ENCODE data around the gene SHC3. TPM values are rescaled to one million over a fixed set of nuclear protein-coding genes. Genes with fewer than 3 reads are reported as not detected.

Gene SHC3
- total RNA-seq, 1 donor from 2014 or later: 17.7 TPM

- no peaks in the 10 kb centered on the region for H3K9me3 Mint-ChIP-seq
- TF ChIP-seq CTCF (conservative IDR thresholded peaks at IDR 0.05): no peak
- H3K27me3 Mint-ChIP-seq (ENCODE audit: low read depth): peaks cover 64% of the 10 kb centered on the region
- no peak overlapping the region for H3K27ac Mint-ChIP-seq (ENCODE audit: unreplicated experiment)
- H3K4me1 Mint-ChIP-seq: peaks cover 34% of the 10 kb centered on the region
- no peak overlapping the region for H3K4me3 Mint-ChIP-seq
- peaks cover 5% of the 10 kb centered on the region for H3K36me3 Mint-ChIP-seq (ENCODE audit: low read depth)
- no peak for DNase-seq (ENCODE audit: low read depth, low spot score)
Observed at GRCh38 chr9:88998911-88999310, 179.7 kb downstream of the SHC3 start.

- DNase-seq (ENCODE audit: low read depth, low spot score): no peak
- Mint-ChIP-seq H3K4me1 (peaks cover 34% of the 10 kb centered on the region), H3K36me3 (ENCODE audit: low read depth) (peaks cover 5% of the 10 kb centered on the region), H3K27me3 (ENCODE audit: low read depth) (peaks cover 69% of the 10 kb centered on the region), H3K4me3 (no peak overlapping the region), H3K9me3 (no peaks in the 10 kb centered on the region), H3K27ac (ENCODE audit: unreplicated experiment) (no peak overlapping the region)
- TF ChIP-seq CTCF (conservative IDR thresholded peaks at IDR 0.05): no peak
Observed at GRCh38 chr9:88998503-88998902, 180.1 kb downstream of the SHC3 start.

- no peaks in the 10 kb centered on the region for H3K9me3 Mint-ChIP-seq
- H3K4me3 Mint-ChIP-seq: no peak overlapping the region
- DNase-seq (ENCODE audit: low read depth, low spot score): no peak
Observed at GRCh38 chr9:88997646-88998045, 181.0 kb downstream of the SHC3 start.

GRCh38 chr9:88996921-88997235 lies 181.7 kb downstream of the SHC3 start:
- Mint-ChIP-seq H3K27ac (ENCODE audit: unreplicated experiment) (no peak overlapping the region), H3K27me3 (ENCODE audit: low read depth) (peaks cover 74% of the 10 kb centered on the region), H3K9me3 (no peaks in the 10 kb centered on the region), H3K36me3 (ENCODE audit: low read depth) (peaks cover 3% of the 10 kb centered on the region), H3K4me1 (peaks cover 38% of the 10 kb centered on the region), H3K4me3 (no peak overlapping the region)
- no peak for TF ChIP-seq CTCF (conservative IDR thresholded peaks at IDR 0.05)
- DNase-seq (ENCODE audit: low read depth, low spot score): no peak

More at GRCh38 chr9:88997646-88998045, 181.0 kb downstream of the SHC3 start:
- no peak for TF ChIP-seq CTCF (conservative IDR thresholded peaks at IDR 0.05)
- Mint-ChIP-seq H3K4me1 (peaks cover 38% of the 10 kb centered on the region), H3K36me3 (ENCODE audit: low read depth) (peaks cover 5% of the 10 kb centered on the region), H3K27ac (ENCODE audit: unreplicated experiment) (no peak overlapping the region), H3K27me3 (ENCODE audit: low read depth) (peaks cover 72% of the 10 kb centered on the region)

GRCh38 chr9:88996046-88996920 lies 182.3 kb downstream of the SHC3 start:
- Mint-ChIP-seq H3K27me3 (ENCODE audit: low read depth) (peaks cover 72% of the 10 kb centered on the region), H3K4me3 (no peak overlapping the region), H3K4me1 (peaks cover 37% of the 10 kb centered on the region), H3K36me3 (ENCODE audit: low read depth) (peaks cover 2% of the 10 kb centered on the region), H3K27ac (ENCODE audit: unreplicated experiment) (no peak overlapping the region), H3K9me3 (no peaks in the 10 kb centered on the region)
- DNase-seq (ENCODE audit: low read depth, low spot score): no peak
- TF ChIP-seq CTCF (conservative IDR thresholded peaks at IDR 0.05): no peak

Data from neural crest cell (in vitro differentiated cells).